ENCODE measurements around the gene PSMD9. TPM values are rescaled to one million over a fixed set of nuclear protein-coding genes. Genes with fewer than 3 reads are reported as not detected.
"Not testable (repeated sequence)": the region's sequence is repeated elsewhere in the genome, so short reads cannot be mapped to it uniquely, and the experiment has no call there.

Gene PSMD9
- total RNA-seq, 1 donor from 2014 or later: 36.6 TPM

DNA sequence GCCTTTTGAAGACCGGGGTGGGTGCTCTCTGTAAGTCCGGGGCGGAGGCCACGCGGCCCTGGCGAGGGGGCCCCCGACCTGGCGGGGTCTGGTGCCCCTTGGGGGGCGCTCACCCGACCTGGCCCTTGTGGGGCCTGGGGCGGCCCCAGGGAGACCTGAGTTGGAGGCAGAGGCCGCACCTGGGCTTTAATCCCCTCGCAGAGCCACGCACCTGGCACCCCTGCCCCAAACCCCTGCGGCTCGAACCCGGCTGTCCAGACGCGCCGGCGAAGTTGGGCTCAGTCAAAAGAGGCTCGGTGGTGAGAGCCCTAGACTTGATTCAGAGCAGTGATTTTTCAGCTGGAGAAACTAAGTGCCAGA, 30.1 kb downstream of the PSMD9 start:
- intact Hi-C loops (cut with DNase I): no loop called here
- H3K4me3 ChIP-seq: peak overlapping the region; percentile 57
- ATAC-seq (peak in 1 of 2 donors; percentile 49), DNase-seq (no peak)
- peaks cover 7% of the 10 kb centered on the region for H3K4me1 ChIP-seq
- no peaks in the 10 kb centered on the region for H3K9me3 ChIP-seq
- H3K36me3 ChIP-seq: peaks cover 42% of the 10 kb centered on the region
- peak overlapping the region; percentile 70 for H3K27ac ChIP-seq
- TF ChIP-seq CTCF (IDR thresholded peaks at IDR 0.05): no peak
- no peaks in the 10 kb centered on the region for H3K27me3 ChIP-seq (ENCODE audit: low read depth)

DNA sequence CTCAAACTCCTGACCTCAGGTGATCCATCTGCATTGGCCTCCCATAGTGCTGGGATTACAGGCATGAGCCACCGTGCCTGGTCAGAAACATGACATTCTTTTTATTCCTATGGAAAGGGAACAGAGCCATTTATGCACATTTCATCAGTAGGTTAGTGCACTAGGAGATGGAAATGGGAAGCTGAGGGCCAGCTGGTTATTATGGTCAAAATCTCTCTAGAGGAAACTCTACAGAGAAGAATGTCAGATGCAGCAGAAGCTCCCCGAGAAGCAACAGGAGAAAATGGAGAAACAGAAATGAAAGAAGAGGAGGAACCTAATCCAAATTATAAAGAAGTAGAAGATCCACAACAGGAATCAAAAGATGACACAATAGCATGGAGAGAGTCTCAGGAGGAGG, 32.5 kb downstream of the PSMD9 start:
- no peak overlapping the region for H3K27ac ChIP-seq
- H3K4me3 ChIP-seq: no peak overlapping the region
- no peaks in the 10 kb centered on the region for H3K27me3 ChIP-seq (ENCODE audit: low read depth)
- peaks cover 26% of the 10 kb centered on the region for H3K4me1 ChIP-seq
- no peak for TF ChIP-seq CTCF (IDR thresholded peaks at IDR 0.05)
- peaks cover 18% of the 10 kb centered on the region for H3K36me3 ChIP-seq
- intact Hi-C loops (cut with DNase I): no loop called here
- ATAC-seq (no peak), DNase-seq (no peak)
- H3K9me3 ChIP-seq: no peaks in the 10 kb centered on the region

GRCh38 chr12:121925358-121925695, 36.7 kb downstream of the PSMD9 start:
- DNase-seq (no peak), ATAC-seq (no peak)
- no peak overlapping the region for H3K4me3 ChIP-seq
- TF ChIP-seq CTCF (IDR thresholded peaks at IDR 0.05): no peak
- H3K36me3 ChIP-seq: no peaks in the 10 kb centered on the region
- no peaks in the 10 kb centered on the region for H3K27me3 ChIP-seq (ENCODE audit: low read depth)
- peak overlapping the region; percentile 65 for H3K27ac ChIP-seq
- H3K4me1 ChIP-seq: peaks cover 21% of the 10 kb centered on the region
- H3K9me3 ChIP-seq: no peaks in the 10 kb centered on the region
- intact Hi-C loops (cut with DNase I): no loop called here

DNA sequence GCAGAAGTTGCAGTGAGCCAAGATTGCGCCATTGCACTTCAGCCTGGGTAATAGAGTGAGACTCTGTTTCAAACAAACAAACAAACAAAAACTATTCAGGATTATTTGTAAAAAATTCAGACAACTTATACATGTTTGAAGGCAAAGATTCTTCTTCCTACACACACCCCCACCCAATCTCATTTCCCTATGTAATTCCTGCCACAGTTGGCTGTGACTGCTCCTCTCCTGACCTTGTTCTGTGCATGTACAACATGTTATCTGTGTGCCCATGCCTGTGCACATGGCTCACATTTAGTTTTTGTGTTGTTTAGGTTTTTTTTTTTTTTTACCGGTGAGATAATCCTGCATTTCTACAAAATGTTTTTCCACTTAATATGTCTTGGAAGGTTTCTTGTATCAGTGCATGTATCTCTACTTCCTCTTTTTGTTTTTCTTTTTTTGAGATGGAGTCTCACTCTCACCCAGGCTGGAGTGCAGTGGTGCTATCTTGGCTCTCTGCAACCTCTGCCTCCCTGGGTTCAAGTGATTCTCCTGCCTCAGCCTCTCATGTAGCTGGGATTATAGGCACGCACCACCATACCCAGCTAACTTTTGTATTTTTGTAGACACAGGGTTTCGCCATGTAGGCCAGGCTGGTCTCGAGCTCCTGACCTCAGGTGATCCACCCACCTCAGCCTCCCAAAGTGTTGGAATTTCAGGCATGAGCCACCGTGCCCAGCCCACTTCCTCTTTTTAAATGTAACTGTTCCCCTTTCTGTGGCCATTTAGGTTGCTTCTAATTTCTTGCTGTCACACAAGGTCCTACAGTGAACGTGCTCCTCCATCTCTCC, 38.5 kb downstream of the PSMD9 start:
- no peaks in the 10 kb centered on the region for H3K36me3 ChIP-seq
- H3K4me3 ChIP-seq: no peak overlapping the region
- no peaks in the 10 kb centered on the region for H3K9me3 ChIP-seq
- no peak for DNase-seq
- intact Hi-C loops (cut with DNase I): no loop called here
- peaks cover 21% of the 10 kb centered on the region for H3K4me1 ChIP-seq
- H3K27ac ChIP-seq: no peak overlapping the region
- H3K27me3 ChIP-seq (ENCODE audit: low read depth): no peaks in the 10 kb centered on the region
- ATAC-seq: peak in 1 of 2 donors; percentile 15
- no peak for TF ChIP-seq CTCF (IDR thresholded peaks at IDR 0.05)

DNA sequence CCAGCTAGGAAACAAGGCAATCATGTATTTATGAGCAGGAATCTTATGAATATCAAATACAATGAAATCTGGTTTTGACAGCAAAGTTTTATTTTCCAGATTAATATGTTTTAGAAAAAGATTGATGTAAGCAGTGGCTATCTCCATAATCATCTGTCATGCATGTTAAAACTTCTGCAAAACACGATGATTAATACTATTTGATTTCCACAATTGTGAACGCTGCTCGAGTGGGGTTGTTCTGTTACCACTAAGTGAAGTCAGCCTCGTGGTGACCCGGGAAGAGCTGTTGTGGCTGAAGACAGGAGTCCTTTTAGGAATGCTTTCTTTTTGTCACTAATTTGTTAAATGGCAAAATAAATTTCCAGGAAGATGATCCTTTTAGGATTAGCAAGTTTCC, 39.2 kb downstream of the PSMD9 start:
- DNase-seq (no peak), ATAC-seq (no peak)
- no peaks in the 10 kb centered on the region for H3K27me3 ChIP-seq (ENCODE audit: low read depth)
- no peaks in the 10 kb centered on the region for H3K36me3 ChIP-seq
- H3K4me1 ChIP-seq: peaks cover 21% of the 10 kb centered on the region
- intact Hi-C loops (cut with DNase I): no loop called here
- no peaks in the 10 kb centered on the region for H3K9me3 ChIP-seq
- TF ChIP-seq CTCF (IDR thresholded peaks at IDR 0.05): no peak
- no peak overlapping the region for H3K4me3 ChIP-seq
- no peak overlapping the region for H3K27ac ChIP-seq

- H3K27me3 ChIP-seq (ENCODE audit: low read depth); ATAC-seq; H3K9me3 ChIP-seq; H3K4me3 ChIP-seq; H3K36me3 ChIP-seq; H3K4me1 ChIP-seq; H3K27ac ChIP-seq; intact Hi-C loops (cut with DNase I); DNase-seq: not testable (repeated sequence)
Measured at GRCh38 chr12:121929545-121929944, 41.0 kb downstream of the PSMD9 start.
